Neutrophil (primary cell): ENCODE measurements around the gene B4GALNT3.

ENCODE experiments used
- H3K27ac ChIP-seq: fragments of 200-600 bp; sonication (generic); 2 replicates; pipeline ENCODE4 v1.5.1; 2016; ENCODE audit warnings: mild to moderate bottlenecking, moderate library complexity
- H3K27me3 ChIP-seq: fragments of 200-600 bp; sonication (generic); 2 replicates; pipeline ENCODE4 v1.6.0; 2016; ENCODE audit warnings: mild to moderate bottlenecking
- H3K36me3 ChIP-seq: fragments of 200-600 bp; sonication (generic); 2 replicates; pipeline ENCODE4 v1.5.1; 2017
- H3K4me1 ChIP-seq, 2 experiments: fragments of 200-600 bp in 1 of 2; sonication (generic) in 1 of 2; 1 replicate in 1 of 2; 2 replicates in 1 of 2; pipeline versions ENCODE4 v1.5.1 to v1.6.1; 2013 to 2016; ENCODE audit warnings: low read depth in 1 of 2, low read length in 1 of 2, mild to moderate bottlenecking in 1 of 2, moderate library complexity in 1 of 2; ENCODE audit not compliant: control insufficient read depth in 1 of 2, insufficient read depth in 1 of 2
- H3K4me3 ChIP-seq, 2 experiments: fragments of 200-600 bp in 1 of 2; sonication (generic) in 1 of 2; 1 replicate in 1 of 2; 2 replicates in 1 of 2; pipeline ENCODE4 v1.5.1; 2013 to 2016; ENCODE audit warnings: low read depth in 1 of 2, low read length in 1 of 2, mild to moderate bottlenecking in 1 of 2, moderate library complexity in 1 of 2
- H3K9me3 ChIP-seq: fragments of 200-600 bp; sonication (generic); 2 replicates; pipeline ENCODE4 v1.5.1; 2016
- CTCF ChIP-seq: fragments of 200-600 bp; sonication (generic); IDR thresholded peaks from 2 replicates; pipeline ENCODE4 v1.5.1; 2016; ENCODE audit warnings: antibody characterized with exemption

The B4GALNT3 gene

GRCh38 chr12:505221-505620 lies 45.5 kb downstream of the B4GALNT3 start:
- H3K9me3 ChIP-seq = no peaks in the 10 kb centered on the region

GRCh38 chr12:507391-507796 lies 47.7 kb downstream of the B4GALNT3 start:
- no peaks in the 10 kb centered on the region for H3K36me3 ChIP-seq
- peaks cover 39% of the 10 kb centered on the region for H3K27me3 ChIP-seq
- H3K9me3 ChIP-seq = no peaks in the 10 kb centered on the region
- no peak overlapping the region for H3K27ac ChIP-seq
- H3K4me1 ChIP-seq = peaks cover 21 to 40% of the 10 kb centered on the region in 2 experiments
- H3K4me3 ChIP-seq = no peak overlapping the region
- TF ChIP-seq CTCF = no peak

More at GRCh38 chr12:505221-505620, 45.5 kb downstream of the B4GALNT3 start:
- H3K4me3 ChIP-seq = no peak overlapping the region
- H3K27ac ChIP-seq = no peak overlapping the region
- TF ChIP-seq CTCF = no peak
- H3K36me3 ChIP-seq = no peaks in the 10 kb centered on the region
- peaks cover 21 to 39% of the 10 kb centered on the region in 2 experiments for H3K4me1 ChIP-seq
- peaks cover 33% of the 10 kb centered on the region for H3K27me3 ChIP-seq

- no peak for TF ChIP-seq CTCF
- no peaks in the 10 kb centered on the region for H3K9me3 ChIP-seq
- peaks cover 37% of the 10 kb centered on the region for H3K27me3 ChIP-seq
- no peak overlapping the region for H3K4me3 ChIP-seq
- H3K4me1 ChIP-seq = peaks cover 21 to 38% of the 10 kb centered on the region in 2 experiments
- no peak overlapping the region for H3K27ac ChIP-seq
- H3K36me3 ChIP-seq = no peaks in the 10 kb centered on the region
Measured at GRCh38 chr12:508145-508544, 48.4 kb downstream of the B4GALNT3 start.

GRCh38 chr12:508795-509194 lies 49.1 kb downstream of the B4GALNT3 start:
- Histone ChIP-seq H3K27me3 (peaks cover 37% of the 10 kb centered on the region), H3K27ac (no peak overlapping the region), H3K9me3 (no peaks in the 10 kb centered on the region), H3K4me3 (no peak overlapping the region), H3K36me3 (no peaks in the 10 kb centered on the region), H3K4me1 (peaks cover 21 to 33% of the 10 kb centered on the region in 2 experiments)
- TF ChIP-seq CTCF = no peak

- Histone ChIP-seq H3K27me3 (peaks cover 32% of the 10 kb centered on the region), H3K9me3 (no peaks in the 10 kb centered on the region), H3K4me1 (peaks cover 21 to 33% of the 10 kb centered on the region in 2 experiments), H3K36me3 (no peaks in the 10 kb centered on the region), H3K27ac (no peak overlapping the region), H3K4me3 (no peak overlapping the region)
- no peak for TF ChIP-seq CTCF
Measured at GRCh38 chr12:509500-509899, 49.8 kb downstream of the B4GALNT3 start.
